PC-3 (cell line): ENCODE measurements around the gene PRKCE.

ENCODE experiments used
- CTCF ChIP-seq: fragments of 300-600 bp; sonication (generic); conservative IDR thresholded peaks from 2 replicates; pipeline ENCODE4 v1.5.1; 2017; ENCODE audit warnings: antibody characterized with exemption, low read depth, mild to moderate bottlenecking, low read length
- EZH2 ChIP-seq: fragments of 300-600 bp; sonication (generic); IDR thresholded peaks from one replicate; pipeline ENCODE4 v1.6.1; 2017; ENCODE audit warnings: antibody characterized with exemption, mild to moderate bottlenecking, low read length; ENCODE audit not compliant: unreplicated experiment
- EZH2phosphoT487 ChIP-seq: fragments of 300-600 bp; sonication (generic); IDR thresholded peaks from 2 replicates; pipeline ENCODE4 v1.6.1; 2018; ENCODE audit warnings: mild to moderate bottlenecking, antibody characterized with exemption, low read length, borderline replicate concordance

DNA sequence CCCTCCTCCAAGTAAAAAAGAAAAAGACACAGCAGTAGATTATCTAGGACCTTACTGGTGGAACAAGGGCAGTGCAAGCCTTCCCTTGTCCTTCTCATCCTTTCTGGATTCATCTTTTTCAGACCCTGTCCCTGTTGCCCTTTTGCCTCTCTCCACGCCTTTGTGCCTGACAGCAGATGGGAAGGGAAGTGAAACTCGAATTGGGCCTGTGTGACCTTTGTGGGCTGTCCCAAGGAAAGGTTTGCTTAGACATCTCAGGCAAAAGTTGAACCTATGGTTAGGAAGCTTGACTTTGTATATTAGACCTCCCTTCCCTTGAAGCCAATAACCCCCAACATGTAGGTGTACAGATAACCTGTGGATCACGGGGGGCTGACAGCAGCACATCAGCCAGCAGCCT, 185.3 kb downstream of the PRKCE start:
- no peak for TF ChIP-seq CTCF
- TF ChIP-seq EZH2phosphoT487, result no peak
- TF ChIP-seq EZH2, result no peak
